ENCODE results near the gene NME2.
"Not testable (repeated sequence)": the region's sequence is repeated elsewhere in the genome, so short reads cannot be mapped to it uniquely, and the experiment has no call there.

The NME2 gene

GRCh38 chr17:51164911-51165679 lies 1.1 kb upstream of the NME2 start:
- DNase-seq (ENCODE audit: low spot score), result no peak
- H3K27ac ChIP-seq, result peak overlapping the region; percentile 90
- CTCF ChIA-PET, result no interaction called here
- TF ChIP-seq, protein P1, sequence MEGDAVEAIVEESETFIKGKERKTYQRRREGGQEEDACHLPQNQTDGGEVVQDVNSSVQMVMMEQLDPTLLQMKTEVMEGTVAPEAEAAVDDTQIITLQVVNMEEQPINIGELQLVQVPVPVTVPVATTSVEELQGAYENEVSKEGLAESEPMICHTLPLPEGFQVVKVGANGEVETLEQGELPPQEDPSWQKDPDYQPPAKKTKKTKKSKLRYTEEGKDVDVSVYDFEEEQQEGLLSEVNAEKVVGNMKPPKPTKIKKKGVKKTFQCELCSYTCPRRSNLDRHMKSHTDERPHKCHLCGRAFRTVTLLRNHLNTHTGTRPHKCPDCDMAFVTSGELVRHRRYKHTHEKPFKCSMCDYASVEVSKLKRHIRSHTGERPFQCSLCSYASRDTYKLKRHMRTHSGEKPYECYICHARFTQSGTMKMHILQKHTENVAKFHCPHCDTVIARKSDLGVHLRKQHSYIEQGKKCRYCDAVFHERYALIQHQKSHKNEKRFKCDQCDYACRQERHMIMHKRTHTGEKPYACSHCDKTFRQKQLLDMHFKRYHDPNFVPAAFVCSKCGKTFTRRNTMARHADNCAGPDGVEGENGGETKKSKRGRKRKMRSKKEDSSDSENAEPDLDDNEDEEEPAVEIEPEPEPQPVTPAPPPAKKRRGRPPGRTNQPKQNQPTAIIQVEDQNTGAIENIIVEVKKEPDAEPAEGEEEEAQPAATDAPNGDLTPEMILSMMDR (conservative IDR thresholded peaks at IDR 0.05; ENCODE audit: low read depth), result no peak
- POLR2A ChIA-PET (ENCODE audit: low non-redundant PET), result no interaction called here

DNA sequence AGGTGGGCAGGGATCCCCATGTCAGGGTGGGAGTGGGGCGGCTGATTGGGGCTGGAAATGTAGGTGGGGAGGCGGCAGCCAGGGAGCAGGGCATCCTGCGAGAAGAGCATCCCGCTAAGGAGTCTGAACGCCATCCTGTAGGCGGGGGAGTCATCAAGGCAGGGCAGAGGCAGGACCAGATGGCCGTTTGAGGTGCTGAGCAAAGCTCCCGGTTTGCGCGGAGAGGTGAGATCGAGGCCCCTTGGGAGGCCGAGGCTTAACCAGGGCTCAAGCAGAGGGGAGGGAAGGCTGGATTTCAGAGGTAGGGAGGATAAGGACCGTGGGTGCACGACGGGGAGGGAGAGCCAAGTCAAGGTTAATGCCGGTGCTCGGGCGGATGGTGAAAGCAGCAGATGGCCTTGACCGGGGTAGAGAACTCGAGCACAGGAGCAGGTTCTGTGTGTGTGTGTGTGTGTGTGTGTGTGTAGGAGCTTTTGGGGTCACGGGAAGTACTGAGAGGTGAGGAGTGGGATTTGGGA lies 472 bp upstream of the NME2 start:
- peak overlapping the region; percentile 90 for H3K27ac ChIP-seq

DNA sequence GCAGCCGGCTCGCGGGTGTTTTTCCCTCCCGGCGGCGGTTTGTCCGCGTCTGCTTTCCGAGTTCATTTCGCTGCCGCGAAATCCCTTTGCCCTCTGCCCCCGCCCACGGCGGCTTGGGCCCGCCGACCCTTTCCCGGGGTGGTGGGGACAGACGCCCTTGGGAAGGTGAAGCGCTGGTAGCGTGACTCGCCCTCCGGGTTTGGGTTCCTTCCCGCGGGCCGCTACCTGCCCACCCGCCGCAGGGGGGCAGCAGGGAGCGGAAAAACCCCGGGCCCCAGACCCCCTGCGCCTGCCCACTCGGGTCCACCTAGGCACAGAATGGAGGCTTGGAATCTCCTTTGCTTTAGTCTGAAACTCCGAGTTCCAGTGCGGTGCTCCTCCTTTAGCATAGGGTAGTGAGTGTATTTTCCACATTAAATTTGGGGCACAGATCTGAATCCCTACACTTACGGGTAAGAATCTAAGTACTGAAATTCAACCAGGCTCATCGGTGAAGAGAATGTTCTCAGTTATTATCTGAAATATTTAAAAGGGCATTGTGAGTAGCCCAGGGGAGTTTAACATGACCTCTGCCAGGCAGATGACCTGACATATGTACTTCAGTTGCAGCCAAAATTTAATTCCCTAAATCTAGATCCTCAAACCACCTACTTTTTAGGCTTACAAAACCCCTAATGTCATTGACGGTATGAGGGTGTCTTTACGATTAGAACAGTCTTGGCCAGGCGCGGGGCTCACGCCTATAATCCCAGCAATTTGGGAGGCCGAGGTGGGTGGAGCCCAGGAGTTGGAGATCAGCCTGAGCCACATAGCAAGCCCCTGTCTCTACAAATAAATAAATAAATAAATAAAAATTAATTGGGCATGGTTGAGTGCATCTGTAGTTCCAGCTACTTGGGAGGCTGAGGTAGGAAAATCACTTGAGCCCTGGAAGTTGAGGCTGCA lies 1.0 kb downstream of the NME2 start:
- POLR2A ChIA-PET (ENCODE audit: low non-redundant PET), result no interaction called here
- H3K27ac ChIP-seq, result peak overlapping the region; percentile 90
- CTCF ChIA-PET, result interaction anchor here (0.6 to 0.7 kb wide), 2 partner anchors 1021 to 1771 kb away, joined by 3 read pairs; no protein-coding TSS in a partner anchor
- TF ChIP-seq, protein P1 (conservative IDR thresholded peaks at IDR 0.05; ENCODE audit: low read depth), result peak; percentile 94
- DNase-seq (ENCODE audit: low spot score), result peak; percentile 83

More for the DNA sequence above, 472 bp upstream of the NME2 start:
- peak; percentile 38 for DNase-seq (ENCODE audit: low spot score)
- POLR2A ChIA-PET (ENCODE audit: low non-redundant PET), result no interaction called here
- TF ChIP-seq, protein P1 (conservative IDR thresholded peaks at IDR 0.05; ENCODE audit: low read depth), result no peak
- CTCF ChIA-PET, result no interaction called here

GRCh38 chr17:51169340-51169739 lies 3.1 kb downstream of the NME2 start:
- ChIA-PET CTCF (interaction anchor here (0.7 to 0.8 kb wide), 2 partner anchors 9 to 520 kb away, joined by 3 to 6 read pairs; no protein-coding TSS in a partner anchor), POLR2A (ENCODE audit: low non-redundant PET) (interaction anchor here (0.7 kb wide), 1 partner anchor 51 kb away, joined by 4 read pairs; no protein-coding TSS in a partner anchor)
- DNase-seq (ENCODE audit: low spot score), result no peak
- H3K27ac ChIP-seq, result peak overlapping the region; percentile 90
- TF ChIP-seq, protein P1 (conservative IDR thresholded peaks at IDR 0.05; ENCODE audit: low read depth), result no peak

GRCh38 chr17:51170736-51171135 lies 4.5 kb downstream of the NME2 start:
- no peak for DNase-seq (ENCODE audit: low spot score)
- no peak overlapping the region for H3K27ac ChIP-seq
- ChIA-PET CTCF (interaction anchor here (0.6 kb wide), 1 partner anchor 11 kb away, joined by 3 read pairs; no protein-coding TSS in a partner anchor), POLR2A (ENCODE audit: low non-redundant PET) (interaction anchor here (0.6 kb wide), 1 partner anchor 631 kb away, joined by 5 read pairs; no protein-coding TSS in a partner anchor)
- TF ChIP-seq, protein P1 (conservative IDR thresholded peaks at IDR 0.05; ENCODE audit: low read depth), result no peak

GRCh38 chr17:51172030-51172429 lies 5.8 kb downstream of the NME2 start:
- H3K27ac ChIP-seq, result peak overlapping the region; percentile 2; the same call in 1 of the 2 replicates
- DNase-seq (ENCODE audit: low spot score); POLR2A ChIA-PET (ENCODE audit: low non-redundant PET): not testable (repeated sequence)
- CTCF ChIA-PET, result interaction anchor here (0.8 kb wide), 1 partner anchor 86 kb away, joined by 3 read pairs; no protein-coding TSS in a partner anchor

Data from RWPE1 (cell line).